Diencephalon (tissue), 1 donor: Measurements from ENCODE around the gene MAOB. TPM values are rescaled to one million over a fixed set of nuclear protein-coding genes. Genes with fewer than 3 reads are reported as not detected.

Experiments used
- total RNA-seq: library from RNA; depleted of rRNA; stranded (reverse); fragments of >200 nt; gene quantifications from one replicate; pipeline ENCODE4 v1.2.3, GENCODE V29; 2014

MAOB gene
- 12.9 TPM for total RNA-seq

DNA sequence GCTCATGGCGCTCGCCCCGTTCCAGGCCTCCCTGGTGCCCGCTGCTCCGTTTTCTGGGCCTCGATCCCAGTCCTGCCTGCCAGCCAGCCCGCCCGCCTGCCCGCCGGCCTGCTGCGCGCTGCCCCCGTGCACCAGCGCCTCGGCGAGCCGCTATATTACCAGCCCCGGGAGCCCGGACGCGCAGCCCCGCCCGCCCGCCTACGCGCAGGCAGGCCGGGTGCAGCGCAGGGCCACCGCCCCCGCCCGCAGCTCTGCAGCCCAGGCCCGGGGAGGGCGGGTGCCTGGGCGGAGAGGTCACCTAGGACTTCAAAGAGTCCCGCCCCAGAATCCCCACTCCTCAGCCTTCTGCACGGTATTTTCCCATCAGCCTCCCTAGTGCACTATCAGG lies at the start of gene MAOB:
TSS of gene MAOB (minus strand) at position 157 of the 388 bp plus-strand sequence. CDS start at position 6, 151 bp downstream.

Other genes with a start within 250 kb of the MAOB start
- gene MAOA, start 226.2 kb downstream of the MAOB start, total RNA-seq: 64.1 TPM
- gene NDP, start 90.9 kb upstream of the MAOB start, total RNA-seq: 12.9 TPM